NCI-H1417 treated with DMSO at 0.1 percent for 48 hours (cell line): Measurements from ENCODE around the gene FSTL4.
A peak's percentile ranks its signal among the peaks of the same experiment; 100 is the strongest.

Source experiments
- DNase-seq: peaks from one replicate; lab custom pipeline; 2025; lab: John Stamatoyannopoulos, UW

FSTL4 gene

DNA sequence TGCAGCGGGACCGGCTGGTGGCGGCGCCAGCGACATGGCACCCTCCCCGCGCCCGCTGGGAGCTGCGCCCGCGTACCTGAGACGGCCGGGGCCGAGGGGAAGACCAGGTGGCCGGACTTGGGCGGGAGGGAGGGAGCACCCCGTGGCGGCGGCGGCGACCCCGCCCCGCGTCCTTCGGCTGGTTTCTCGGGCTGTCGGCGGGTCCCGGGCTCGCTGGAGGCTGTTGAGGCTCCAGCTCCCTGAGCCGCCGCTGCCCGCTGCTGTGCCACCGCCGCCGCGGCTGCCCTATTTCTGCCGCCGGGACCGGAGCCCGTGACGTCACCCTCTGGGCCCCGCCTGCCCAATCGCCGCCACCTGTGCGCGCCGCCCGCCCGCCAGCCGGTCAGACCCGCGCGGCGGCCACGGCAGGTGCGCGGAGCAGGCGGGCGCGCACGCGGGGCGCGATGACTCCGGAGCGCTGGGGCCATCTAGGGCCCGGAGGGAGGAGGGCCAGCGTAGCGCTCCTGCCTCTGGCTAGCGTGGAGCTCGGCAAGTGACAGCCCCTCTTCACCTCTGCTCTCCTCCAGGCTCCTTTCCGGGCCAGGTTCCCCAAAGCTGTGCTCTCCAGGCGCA is at the start of gene FSTL4:
Gene FSTL4 (minus strand): TSS at position 293 of the 612 bp plus-strand sequence.
- DNase-seq, result peak; percentile 3

DNA sequence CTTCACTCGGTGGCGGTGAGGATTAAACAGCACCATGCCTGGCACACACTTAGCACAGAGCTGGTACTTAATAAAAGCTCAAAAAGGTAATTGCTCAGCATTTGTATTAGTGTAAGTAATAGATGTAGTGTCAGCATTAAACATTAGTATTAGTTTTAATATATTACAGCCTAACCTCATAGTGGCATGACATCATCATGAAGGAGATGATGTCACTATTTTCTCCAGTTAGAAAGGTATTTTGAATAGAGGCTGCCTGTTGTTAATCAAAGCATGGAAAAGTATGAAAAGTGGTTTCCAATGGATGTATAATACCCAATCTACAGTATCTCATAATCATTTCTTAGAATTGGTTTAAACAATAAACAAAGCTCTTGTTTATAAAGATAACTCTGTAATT is 49.0 kb upstream of the FSTL4 start:
- no peak for DNase-seq

DNA sequence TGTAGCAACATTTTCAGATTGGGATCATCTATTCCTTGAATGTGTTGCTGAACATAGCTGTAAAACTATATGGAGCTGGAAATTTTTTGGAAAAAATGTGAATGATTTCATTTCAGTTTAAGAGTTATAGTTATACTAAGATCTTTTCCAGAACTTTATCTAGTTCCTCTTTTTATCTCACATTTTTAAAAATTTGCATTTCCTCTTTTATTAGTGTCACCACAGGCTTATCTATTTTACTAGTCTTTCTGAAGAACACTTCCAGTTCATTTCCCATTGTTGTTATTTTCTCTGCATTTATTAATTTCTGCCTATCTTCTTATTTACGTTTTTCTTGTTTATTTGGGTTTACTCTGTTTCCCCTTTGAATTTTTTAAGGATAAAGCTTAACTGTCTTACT is 46.0 kb upstream of the FSTL4 start:
- no peak for DNase-seq

DNA sequence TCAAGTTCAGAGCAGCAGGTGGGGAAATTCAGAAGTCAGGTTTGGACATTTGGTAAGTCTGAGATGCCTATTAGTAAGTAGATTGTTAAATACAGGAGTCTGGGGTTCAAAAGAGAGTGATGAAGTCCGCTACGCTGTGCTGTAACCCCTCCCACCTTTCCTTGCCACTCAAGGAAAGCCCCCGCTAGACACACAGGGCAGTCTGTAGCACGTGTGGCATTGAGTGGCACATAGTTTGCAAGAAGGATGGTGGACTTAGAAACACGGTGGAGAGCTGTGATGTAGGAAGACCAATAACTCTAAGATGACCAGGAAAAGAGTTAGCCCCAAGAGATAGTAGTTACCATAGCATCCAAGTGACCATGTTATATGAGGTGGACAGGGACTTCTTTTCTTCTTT is 44.7 kb upstream of the FSTL4 start:
- no peak for DNase-seq

DNA sequence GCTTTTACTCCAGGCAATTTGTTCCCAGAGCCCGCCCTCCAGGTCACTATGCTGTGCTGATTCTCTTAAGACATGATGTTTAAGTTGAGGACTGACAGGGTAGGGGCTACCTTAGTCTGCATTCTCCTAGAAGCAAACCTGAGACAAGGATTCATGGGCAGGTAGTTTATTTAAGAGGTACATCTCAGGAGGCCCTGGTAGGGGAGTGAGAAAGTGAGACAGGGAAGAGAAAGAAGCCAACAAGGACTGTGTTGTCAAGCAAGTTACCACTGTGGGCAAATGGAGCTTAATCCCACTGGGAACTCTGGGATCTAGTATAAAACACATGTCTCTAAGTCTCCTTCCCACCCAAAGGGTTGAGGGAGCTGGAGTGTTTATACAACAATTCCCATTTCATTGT is 43.6 kb upstream of the FSTL4 start:
- DNase-seq, result no peak

DNA sequence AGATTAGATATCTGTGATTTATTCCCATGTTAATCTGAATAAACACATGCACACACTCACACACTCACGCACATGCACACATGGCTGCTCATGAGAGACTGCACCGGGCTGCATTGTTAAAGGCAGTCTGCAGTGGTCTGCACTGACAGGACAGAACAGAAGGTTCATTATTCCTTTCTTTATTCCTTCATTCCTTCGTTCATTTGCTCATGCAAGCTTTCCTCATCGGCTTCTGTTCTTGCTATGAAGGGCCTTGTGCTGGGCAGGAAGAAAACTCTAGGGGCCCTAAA is 41.4 kb upstream of the FSTL4 start:
- DNase-seq, result no peak

DNA sequence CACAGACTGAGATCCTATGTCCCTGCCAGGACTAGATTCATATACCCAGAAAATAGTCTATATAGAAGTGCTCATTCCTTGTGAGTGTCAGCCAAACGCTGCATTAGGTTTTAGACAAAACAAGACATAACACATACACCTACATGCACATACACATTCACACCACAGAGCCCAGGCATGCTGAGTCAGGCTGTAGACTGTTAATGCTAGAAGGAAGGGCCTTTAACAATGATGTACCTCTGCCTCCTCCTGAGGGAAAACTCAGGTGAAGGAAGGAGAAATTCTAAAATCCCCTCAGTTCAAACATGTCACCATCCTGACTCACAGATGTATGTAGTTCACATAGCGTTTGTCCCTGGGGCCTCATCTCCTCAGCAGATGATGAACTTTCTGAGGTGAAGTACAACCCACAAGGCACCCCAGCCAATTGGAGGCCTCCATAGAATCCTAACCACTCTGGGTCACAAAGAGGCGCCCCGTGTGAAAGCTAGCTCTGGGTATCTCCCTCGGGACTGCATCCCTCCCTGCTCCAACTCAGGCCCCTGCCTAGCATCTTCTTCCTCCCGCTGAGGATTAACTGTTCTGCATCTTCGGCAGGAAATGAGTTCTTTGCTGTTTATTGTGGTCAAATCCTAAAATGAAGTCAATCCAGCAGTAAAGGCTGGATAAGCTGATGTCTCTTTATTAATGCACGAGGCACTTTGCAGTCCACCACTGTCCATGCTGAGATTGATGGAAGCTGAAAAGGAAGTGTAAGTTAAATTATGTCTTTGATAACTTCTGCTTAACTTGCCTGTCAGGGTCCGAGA is 40.8 kb upstream of the FSTL4 start:
- DNase-seq, result no peak

DNA sequence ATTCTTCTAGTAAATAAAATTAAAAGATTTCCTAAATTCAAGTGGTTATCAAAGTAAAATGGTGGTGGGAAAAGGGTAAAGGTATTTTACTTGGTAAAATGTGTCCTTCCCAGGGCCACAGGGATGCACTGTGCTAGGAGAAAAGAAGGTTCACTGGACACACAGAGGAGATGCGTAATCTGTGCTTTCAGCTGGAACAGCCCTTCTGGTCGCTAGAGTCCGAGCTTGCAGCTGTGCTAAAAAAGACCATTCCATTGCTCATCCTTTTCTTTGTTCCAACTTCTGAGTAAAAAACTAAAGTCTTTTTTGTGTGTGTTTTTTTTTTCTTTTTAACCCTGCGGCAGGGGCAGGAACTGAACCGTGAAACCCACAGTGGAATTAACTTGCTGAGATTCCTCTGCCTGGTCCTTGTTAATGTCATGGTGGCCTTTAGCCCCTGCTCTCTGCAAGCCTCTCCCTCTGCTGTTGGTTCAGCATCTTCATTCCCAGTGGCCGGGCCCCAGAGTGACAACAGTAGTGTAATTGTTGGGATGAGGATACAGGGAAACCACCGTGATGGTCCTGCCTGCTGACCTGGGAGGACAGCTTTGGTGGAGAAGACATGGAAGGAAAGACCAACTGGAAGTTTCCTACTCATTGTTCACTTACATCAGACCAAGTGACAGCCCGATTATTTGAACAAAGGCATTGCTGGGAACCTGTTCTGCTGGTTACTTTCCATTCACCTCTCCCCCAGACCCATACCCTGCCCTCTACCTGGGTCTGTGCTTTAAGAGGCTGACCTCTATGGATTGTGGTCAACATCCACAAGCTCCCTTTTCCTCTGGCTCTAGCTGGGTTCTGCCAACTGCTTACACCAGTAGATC is 31.9 kb upstream of the FSTL4 start:
- DNase-seq, result no peak

DNA sequence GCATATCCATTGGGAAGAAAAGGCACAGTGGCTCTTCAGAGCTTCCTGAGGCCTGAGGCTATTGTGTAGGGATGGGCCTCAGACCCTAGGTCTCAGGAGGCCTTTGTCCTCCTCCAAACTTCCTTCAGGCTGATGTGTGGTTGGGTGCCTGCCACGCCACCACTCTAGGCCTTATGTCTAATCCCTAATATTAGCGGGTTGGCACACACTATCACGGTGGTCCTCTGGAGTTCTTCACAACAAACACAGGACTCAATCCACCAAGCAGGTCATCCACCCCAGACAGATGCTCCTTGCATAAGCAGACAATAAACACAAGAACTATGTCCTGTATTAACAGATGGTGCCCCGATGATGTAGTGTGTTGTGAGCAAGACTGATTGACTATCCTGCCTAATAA is 31.0 kb upstream of the FSTL4 start:
- no peak for DNase-seq

DNA sequence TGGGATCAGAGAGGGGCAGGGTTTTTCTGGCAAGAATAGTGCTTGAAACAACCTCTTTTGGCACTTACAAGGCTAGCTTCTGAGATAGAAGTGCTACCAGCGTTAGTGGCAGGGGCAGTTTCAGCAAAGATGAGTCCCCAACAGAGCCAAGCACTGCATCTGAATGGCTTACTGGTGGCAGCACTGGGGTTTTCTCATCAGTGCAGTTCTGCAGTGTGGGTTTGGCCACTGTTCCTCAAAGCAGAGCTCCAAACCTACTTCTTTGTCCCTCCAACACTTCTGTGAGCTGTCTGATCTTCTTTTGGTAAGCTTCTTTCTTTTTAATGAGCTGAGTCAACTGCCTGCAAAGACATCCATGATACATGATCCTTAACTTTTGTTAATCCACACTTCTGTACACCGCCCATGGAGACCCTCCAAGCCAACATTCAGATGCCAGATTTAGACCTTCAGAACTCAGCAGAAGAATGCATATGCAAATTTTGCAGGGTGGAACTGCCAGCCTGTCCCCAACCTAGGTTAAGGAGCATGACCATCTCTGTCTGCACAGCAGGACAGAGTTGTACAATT is 29.9 kb upstream of the FSTL4 start:
- no peak for DNase-seq

DNA sequence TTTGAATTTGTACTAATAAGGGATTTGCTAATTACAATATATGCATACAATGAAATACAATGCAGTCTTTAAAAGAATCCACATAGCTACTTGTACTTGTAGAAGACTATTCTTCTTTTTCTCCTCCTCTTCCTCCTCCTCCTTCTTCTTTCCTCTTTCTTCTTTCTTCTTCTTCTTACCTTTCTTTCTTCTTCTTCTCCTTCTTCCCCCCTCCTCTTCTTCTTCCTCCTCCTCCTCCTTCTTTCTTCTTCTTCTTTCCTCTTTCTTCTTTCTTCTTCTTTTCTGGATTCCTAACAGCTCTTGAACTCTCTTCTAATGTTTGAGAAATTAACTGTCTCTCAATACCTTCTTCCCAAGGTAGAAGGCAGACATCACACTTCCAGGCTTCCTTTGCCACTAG is 29.3 kb upstream of the FSTL4 start:
- no peak for DNase-seq

DNA sequence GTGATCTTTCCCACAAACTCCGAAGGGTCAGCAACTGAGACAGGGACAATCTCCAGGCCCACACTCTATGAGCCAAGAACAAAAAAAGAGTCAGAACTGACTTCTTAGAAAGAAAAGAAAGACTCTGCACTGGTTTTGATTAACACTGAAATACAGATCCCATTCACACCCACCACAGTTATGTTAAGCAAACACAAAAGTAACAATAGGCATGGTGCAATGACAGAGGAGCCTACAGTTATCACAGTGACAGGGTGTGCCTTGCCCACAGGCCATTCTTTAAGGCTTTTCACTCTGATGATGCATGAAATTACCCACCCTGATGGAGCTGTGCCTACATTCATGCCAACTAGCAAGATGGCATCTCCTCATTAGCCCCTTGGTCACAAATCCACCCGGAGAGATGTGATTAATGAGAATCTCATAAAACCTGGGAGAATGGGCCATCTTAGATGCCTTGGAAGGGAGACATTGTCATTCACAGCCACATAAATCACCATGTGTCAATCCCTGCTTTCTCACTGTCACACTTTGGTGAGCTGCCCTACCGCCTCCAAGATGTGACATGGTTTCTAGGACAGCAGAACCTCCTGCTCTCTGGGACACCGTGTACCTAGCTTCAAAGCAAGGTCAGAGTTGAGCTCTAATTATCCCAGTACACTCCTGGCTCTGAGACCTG is 27.6 kb upstream of the FSTL4 start:
- DNase-seq, result no peak

DNA sequence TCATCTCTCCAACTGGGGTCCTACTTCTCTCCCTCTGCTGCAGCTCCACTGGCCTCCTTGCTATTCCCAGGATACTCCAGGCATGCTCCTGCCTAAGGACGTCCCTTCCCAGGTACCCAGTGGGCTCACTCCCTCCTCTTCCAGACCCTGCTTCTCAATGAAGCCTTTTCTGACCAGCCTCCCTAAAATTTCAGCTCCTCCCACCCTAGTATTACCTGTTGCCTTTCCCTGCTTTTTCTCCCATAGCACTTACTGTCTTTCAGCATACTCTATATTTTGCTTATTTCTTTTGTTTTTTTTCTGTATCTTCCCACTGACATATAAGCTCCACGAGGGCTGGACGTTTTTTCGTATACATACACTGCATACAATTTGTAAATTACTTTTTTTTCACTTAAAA is 26.1 kb upstream of the FSTL4 start:
- no peak for DNase-seq

DNA sequence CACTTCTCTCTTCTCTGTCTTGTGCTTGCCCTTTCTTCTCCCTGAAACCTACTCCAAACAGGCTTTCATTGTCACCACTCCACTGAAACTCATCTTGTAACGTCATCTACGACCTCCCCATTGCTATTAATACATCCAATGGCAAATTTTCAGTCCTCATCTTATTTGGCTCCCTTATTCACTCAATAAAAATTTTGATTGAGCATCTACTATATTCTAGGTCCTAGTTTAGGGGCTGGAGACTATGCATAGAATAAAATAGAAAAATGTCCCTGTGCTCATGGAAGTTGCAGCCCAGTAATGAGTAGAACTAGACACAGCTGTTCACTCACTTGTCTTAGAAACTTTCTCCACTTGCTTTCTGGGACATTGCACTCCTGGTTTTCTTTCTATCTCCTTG is 24.9 kb upstream of the FSTL4 start:
- DNase-seq, result no peak

DNA sequence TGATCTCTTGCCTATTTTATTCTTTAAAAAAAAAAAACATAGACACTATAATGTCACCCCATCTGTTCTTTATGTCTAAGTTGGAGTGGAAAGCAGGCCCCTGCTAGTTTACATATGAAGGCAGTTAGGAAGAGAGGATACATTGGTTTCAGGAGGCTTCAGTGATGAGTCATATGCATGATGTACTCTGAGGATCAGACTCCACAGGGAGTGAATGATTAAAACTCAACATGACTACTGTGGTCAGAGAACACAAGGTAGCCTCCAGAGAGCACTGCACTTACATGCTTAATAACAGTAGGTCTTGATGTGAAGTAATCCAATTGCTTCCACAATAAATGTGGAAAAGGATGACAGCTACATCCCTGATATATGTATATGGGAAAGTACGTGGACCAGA is 22.7 kb upstream of the FSTL4 start:
- DNase-seq, result no peak

DNA sequence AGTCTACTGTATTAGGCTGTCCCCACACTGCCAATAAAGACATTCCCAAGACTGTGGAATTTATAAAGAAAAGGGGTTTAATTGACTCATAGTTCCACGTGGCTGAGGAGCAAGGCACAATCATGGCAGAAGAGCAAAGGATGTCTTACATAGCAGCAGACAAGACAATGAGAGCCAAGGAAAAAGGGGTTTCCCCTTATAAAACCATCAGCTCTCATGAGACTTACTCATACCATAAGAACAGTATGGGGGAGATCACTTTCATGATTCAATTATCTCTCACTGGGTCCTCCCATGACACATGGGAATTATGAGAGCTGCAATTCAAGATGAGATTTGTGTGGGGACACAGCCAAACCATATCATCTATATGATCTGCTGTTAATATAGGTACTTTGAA is 14.8 kb upstream of the FSTL4 start:
- no peak for DNase-seq

DNA sequence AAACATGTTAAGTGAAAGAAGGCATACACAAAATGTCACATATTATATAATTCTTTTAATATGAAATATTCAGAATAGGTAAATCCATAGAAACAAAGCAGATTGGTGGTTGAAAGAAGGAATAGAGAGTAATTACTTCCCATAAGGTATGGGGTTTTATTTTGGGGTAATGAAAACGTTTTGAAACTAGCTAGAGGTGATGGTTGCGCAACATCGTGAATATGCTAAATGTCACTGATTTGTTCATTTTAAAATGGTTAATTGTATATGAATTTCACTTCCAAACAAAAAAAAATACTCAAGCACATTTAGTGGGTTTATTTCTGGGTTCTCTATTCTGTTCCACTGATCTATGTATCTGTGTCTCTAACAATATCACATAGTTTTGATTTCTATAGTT is 12.0 kb upstream of the FSTL4 start:
- no peak for DNase-seq

DNA sequence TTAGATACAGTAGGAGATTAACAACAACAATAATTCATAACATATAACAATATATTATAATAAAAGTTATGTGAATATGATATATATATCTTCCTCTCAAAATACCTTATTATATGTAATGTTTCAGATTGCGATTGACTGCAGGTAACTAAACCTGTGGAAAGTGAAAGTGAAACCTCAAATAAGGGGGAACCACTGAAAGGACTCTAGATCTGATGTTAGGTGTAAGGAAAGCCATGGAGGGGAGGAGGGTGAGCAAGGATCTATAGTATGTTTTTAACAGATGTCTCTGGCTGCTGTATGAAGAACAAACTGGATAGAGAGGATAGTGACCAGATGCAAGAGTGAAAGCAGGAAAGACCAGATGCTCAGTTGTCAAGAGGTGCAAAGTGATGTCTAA is 5.8 kb upstream of the FSTL4 start:
- no peak for DNase-seq

DNA sequence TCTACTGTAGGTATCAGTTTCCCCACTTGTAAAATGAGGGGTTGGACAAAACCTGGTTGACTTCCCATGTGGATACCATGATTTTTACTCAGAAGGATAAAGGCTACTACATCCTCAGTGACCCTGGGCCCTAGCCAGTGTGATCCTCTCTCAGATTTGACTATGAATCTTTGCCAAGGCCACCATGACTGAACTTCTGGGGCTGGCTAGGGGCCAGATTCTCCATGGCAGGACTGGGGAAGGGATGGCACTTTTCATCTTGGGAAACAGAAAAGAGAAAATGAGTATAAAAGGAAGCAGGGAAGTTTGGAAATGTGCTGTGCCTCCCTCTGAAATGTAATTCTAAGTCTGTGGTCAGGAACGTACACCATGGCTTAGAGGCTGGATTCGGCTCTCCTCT is 1.4 kb upstream of the FSTL4 start:
- no peak for DNase-seq

DNA sequence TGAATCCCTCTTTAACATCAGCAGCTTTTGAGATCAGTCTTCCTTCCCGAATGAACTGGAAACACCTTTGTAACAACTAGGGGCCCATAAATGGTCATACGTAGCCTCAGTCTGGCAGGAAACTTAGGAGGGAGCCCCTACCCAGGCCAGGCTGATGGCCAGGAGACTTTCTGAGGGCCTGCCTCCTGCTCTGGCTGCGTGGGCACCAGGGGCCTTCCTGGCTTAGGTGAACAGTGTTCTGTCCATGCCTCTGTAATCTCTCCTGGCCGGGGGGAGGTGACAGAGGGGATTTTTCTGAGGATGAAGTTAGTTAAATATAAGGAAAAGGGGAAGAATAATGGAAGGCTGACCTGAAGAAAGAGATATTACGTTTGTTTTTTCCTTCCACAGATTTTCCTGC is 843 bp upstream of the FSTL4 start:
- no peak for DNase-seq

DNA sequence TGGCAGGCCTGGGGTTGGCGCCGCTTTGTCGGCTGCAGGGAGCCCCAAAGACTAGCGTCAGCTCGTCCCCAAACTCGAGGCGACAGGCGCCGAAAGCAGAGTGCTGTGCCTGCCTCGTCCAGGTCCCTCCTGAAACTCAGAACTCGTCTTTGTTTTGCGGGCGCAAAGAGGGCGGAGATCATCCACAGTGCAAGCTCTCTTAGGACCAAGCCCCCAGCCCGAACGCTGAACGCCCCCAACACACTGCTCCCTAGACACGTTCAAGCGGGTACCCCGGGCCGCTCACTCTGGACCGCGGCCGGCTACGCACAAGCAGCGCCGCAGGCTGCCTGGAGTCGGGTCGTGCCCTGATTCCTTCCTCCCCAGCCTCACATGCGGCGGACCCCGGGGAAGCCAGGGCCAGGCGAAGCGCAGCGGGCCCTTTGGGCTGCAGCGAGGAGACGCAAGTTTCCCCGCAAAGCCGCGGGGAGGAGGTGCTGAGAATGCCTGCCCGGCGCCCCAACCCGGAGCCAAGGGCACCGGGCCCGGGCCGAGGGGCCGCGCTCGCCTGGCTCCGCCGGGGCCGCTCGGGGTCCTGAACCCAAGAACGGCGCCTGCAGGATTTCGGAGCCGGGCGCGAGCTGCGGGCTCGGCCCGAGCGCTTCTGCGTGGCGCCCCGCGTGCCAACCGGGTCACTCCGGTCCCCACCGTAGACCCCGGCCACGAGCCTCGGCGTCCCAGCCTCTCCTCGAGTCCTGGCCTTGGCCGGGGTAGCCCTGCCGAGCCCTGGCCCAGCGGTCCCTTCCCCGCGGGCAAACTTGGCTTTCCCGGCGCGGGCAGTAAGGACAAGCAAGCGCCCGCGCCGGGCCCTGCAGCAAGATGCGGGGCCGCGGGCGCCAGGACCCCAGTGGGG is 738 bp downstream of the FSTL4 start:
- no peak for DNase-seq
